Superior temporal gyrus (tissue), 1 donor: ENCODE data around the gene FAM13A.
"Not testable (repeated sequence)": the region's sequence is repeated elsewhere in the genome, so short reads cannot be mapped to it uniquely, and the experiment has no call there.

Source experiments
- DNase-seq: peaks from one replicate; pipeline ENCODE4 v3.0.0-alpha.2; 2016; ENCODE audit errors: extremely low spot score

Gene FAM13A

GRCh38 chr4:88999392-88999930 lies 57.5 kb downstream of the FAM13A start:
- DNase-seq = no peak

DNA sequence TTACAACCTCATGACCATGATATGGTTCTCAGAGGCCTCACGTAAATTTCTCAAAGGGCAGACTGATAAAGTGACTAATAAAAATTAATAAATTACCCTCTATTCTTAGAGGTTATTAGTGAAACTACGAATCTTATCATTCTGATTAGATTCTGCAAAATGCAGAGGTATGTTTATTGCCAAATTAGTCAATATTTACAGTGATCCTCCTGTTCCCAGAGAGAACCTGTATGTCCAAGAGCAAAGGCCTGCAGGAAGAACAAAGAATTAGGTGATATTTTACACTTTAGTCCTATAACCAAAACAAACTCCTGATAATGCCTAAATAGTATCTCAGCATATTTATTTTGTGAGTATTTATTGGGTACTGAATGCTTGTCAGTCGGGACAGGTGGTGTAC lies 58.1 kb downstream of the FAM13A start:
- no peak for DNase-seq

DNA sequence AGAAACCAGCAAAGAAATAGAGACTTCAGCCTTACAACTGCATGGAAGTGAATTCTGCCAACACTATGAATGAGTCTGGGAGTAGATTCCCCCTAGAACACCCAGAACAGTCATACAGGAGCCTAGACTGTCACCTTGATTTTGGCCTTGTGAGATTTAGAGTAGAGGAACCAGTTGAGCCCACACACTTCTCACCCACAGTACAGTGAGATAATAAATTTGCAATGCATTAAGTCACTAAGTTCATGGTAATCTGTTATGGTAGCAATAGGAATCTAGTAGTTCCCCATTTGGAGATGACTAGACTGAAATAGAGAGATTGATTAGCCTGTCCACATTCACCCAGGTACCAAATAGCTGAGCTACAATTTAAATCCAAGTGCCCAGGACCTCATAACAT lies 59.0 kb downstream of the FAM13A start:
- DNase-seq = no peak

DNA sequence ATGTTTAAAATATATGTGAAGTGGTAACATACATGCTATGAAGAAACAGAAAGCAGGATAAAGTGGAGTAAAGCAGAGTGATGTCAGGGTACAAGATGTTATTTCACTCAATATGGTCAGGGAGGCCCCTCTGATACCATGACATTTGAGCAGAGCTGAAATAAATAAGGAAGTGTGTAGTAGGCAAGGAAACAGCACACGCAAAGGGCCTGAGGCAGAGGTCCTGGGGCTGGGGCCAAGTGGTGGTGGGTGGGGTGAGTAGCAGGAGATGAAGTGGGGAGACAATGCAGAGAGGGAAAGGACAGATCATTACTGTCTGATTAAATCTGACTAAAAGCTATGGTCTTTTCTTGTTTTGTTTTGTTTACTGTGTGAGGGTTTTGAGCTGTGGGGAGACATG lies 61.1 kb downstream of the FAM13A start:
- no peak for DNase-seq

GRCh38 chr4:88995257-88995656 lies 61.7 kb downstream of the FAM13A start:
- not testable (repeated sequence) for DNase-seq

DNA sequence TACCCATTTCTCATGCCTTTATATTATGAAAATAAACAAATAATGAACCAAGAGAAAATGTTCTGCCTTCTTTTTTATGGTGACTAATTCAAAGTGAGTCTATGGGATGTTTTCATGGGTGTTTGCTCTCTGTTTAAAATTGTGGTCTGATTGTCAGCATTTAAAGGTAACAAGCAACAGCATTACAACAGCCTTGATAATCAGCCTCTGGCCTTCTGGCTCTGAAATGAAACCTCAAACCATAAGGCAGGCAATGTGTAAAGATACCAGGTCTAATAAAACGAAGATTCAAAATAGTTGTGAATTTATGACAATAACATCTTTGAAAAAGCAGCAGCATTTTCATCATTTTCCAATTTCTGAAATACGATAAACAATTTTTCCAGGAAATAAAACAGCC lies 63.7 kb downstream of the FAM13A start:
- DNase-seq = no peak

- DNase-seq = no peak
These were observed 65.2 kb downstream of the FAM13A start for GRCh38 chr4:88991746-88992145.

GRCh38 chr4:88989990-88990389 lies 67.0 kb downstream of the FAM13A start:
- no peak for DNase-seq

DNA sequence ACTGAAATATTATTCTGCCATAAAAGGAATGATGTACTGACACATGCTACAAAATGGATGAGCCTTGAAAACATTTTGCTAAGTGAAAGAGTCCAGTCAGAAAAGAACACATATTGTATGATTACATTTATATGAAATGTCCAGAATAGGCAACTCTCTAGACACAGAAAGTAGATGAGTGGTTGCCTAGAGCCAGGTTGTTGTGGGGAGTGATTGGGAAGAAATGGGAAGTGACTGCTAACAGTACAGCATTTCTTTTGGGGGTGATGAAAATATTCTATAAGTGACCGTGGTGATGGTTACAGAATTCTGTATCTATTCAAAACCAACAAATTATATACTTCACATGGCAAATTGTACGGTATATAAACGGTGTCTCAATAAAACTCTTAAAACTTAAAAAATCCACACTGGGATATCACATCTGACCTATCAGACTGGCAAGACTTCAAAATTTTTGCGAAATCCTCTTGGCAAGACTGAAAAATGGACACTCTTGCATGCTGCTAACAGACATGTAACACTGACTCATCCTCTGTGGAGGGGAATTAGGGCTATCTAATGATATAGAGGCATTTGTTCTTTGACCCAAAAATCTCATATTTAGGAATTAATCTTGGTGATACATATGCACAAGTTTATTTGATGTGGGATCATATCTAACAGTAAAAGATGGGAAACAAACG lies 71.8 kb downstream of the FAM13A start:
- DNase-seq = no peak

DNA sequence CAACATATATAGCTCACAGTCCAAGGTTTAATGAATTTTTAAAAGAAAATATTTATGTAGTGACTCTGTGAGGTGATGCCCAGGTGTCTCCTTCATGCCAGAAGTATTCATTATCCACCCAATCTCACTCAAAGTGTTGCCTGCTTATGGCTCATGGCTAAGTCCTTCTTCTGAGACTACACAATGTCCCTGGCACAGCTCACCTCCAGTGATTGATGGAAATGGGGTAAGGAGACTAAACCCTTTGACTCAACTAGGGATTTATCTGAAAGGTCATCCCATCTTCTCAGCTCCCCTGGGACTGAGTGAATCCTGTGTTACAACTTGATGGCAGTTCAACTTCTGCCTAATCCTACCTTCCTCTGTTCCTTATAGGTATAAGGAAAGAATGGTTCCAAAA lies 74.2 kb downstream of the FAM13A start:
- no peak for DNase-seq

GRCh38 chr4:88981993-88982392 lies 75.0 kb downstream of the FAM13A start:
- no peak for DNase-seq

DNA sequence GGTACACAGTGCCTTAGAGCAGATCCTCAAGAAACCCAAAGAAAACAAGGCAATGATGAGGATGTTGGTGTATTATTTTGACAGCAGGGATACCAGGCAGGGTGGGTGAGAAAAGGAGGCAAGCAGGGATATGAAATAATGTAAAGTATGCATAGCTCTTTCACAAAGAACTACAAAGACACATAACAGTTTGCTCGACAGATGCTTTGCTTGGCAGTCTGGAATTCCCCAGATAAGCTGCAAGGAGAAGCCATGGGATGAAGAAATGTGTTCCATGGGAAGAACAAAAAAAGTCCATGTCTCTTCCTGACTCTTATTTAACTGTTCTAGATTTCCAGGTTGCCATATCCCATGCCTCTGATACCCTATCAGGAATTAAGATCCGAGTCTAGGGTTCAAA lies 75.4 kb downstream of the FAM13A start:
- DNase-seq = no peak

DNA sequence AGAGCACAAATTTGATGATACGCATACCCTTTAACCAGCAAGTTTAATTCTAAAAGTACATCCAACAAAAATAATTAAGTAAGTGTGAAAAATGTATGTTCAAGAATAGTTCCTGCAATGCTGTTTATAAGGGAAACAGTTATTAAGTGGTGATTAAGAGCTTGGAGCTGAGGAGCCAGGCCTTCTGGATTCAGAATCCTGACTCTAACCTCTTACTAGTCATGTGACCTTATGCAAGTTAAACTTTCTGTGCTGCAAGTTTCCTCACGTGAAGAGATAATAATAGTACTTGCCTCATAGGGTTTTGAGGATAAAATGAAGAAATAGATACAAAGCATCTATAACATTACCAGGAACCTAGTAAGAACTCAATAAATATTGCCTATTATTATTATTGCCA lies 77.7 kb downstream of the FAM13A start:
- no peak for DNase-seq

DNA sequence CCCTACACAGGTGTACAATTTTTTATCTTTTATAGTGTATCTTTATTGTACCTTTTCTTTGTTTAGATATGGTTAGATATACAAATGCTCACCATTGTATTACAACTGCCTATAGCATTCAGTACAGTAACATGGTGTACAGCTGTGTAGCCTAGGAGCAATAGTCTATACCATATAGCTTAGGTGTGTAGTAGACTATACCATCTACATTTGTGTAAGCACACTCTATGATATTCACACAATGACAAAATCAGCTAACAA lies 80.3 kb downstream of the FAM13A start:
- DNase-seq = no peak

- DNase-seq = no peak
These were observed 80.8 kb downstream of the FAM13A start for GRCh38 chr4:88975958-88976774.

DNA sequence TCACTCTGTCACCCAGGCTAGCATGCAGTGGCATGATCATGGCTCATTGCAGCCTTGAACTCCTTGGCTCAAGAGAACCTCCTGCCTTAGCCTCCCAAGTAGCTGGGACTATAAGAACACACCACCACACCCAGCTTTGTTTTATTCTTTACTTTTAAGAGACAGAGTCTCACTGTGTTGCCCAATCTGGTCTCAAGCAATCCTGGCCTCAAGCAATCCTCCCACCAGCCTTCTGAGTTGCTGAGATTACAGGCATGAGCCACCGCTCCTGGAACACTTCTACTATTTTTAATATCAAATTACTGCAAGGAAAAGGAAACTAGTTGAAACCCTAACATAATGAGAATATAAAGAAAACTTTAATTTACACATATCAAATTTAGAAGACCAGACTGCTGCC lies 85.4 kb downstream of the FAM13A start:
- DNase-seq = no peak

DNA sequence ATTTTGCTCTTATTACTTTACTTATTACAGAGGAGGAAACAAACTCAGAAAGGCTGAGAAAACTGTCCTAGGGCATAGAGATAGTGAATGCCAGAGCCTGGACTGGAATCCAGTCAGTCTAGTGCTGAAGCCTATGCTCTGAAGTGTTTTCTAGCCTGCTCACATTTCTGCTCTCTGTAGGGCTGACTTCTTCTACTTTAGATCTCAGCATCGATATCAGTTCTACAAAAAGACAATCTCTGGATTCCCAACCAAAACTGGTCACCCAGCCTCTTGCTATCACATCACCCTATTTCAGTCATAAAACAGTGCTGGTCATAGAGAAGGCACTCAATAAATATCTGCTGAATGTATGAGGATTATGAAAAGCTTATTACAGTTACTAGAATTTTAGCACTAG lies 87.2 kb downstream of the FAM13A start:
- no peak for DNase-seq

GRCh38 chr4:88969271-88969670 lies 87.7 kb downstream of the FAM13A start:
- DNase-seq = no peak

DNA sequence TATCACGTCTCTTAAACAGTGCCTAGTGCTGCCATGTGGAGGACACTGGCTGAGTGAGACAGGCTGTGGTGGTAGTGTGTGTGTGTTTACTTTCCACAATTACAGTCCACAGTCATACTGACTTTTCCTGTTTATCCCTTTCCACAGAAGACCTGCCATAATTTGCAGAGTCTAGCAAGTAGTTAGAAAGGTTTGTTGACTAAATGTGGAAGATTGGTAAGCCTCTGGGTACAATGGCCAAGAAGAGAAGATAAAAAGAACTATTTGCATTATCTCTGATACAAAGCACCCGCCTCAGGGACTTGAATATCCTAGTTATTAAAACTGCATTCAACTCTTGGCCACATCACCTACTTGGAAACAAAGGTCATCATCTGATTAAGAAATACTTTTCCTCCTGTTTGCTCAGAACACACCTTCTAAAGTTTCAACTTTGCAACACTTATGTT lies 89.1 kb downstream of the FAM13A start:
- no peak for DNase-seq

GRCh38 chr4:88965053-88965452 lies 91.9 kb downstream of the FAM13A start:
- DNase-seq = no peak

DNA sequence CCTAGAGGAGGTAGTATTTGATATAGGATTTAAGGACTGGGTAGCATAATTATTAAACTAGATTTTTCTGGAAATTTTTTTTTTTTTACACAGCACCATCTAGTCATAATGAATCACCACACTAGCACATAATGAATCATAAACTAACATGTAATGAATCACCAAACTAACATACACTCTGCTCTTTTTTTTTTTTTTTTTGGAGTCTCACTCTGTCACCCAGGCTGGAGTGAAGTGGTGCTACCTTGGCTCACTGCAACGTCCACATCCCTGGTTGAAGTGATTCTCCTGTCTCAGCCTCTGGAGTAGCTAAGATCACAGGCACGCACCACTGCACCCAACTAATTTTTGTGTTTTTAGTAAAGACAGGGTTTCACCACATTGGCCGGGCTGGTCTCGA lies 92.5 kb downstream of the FAM13A start:
- no peak for DNase-seq

GRCh38 chr4:88963817-88964216 lies 93.2 kb downstream of the FAM13A start:
- DNase-seq = no peak

GRCh38 chr4:88962396-88962795 lies 94.6 kb downstream of the FAM13A start:
- no peak for DNase-seq
